ENCODE measurements around the gene DBH.

DBH gene

GRCh38 chr9:133591985-133592384 lies 44.2 kb upstream of the DBH start:
- DNase-seq (ENCODE audit: low spot score): no peak
- Histone ChIP-seq H3K4me3 (no peak overlapping the region), H3K27ac (no peak overlapping the region)
- TF ChIP-seq CTCF (IDR thresholded peaks at IDR 0.05): no peak

GRCh38 chr9:133592731-133593409 lies 43.3 kb upstream of the DBH start:
- TF ChIP-seq CTCF (IDR thresholded peaks at IDR 0.05): no peak
- no peak for DNase-seq (ENCODE audit: low spot score)
- no peak overlapping the region for H3K27ac ChIP-seq
- no peak overlapping the region for H3K4me3 ChIP-seq

GRCh38 chr9:133593587-133594253 lies 42.4 kb upstream of the DBH start:
- Histone ChIP-seq H3K27ac (no peak overlapping the region), H3K4me3 (no peak overlapping the region)

GRCh38 chr9:133594310-133594709 lies 41.9 kb upstream of the DBH start:
- DNase-seq (ENCODE audit: low spot score): no peak
- no peak overlapping the region for H3K27ac ChIP-seq
- H3K4me3 ChIP-seq: no peak overlapping the region
- no peak for TF ChIP-seq CTCF (IDR thresholded peaks at IDR 0.05)

More at GRCh38 chr9:133593587-133594253, 42.4 kb upstream of the DBH start:
- no peak for DNase-seq (ENCODE audit: low spot score)
- no peak for TF ChIP-seq CTCF (IDR thresholded peaks at IDR 0.05)

- no peak for TF ChIP-seq CTCF (IDR thresholded peaks at IDR 0.05)
- H3K4me3 ChIP-seq: no peak overlapping the region
- DNase-seq (ENCODE audit: low spot score): no peak
- no peak overlapping the region for H3K27ac ChIP-seq
Measured at GRCh38 chr9:133595910-133596309, 40.3 kb upstream of the DBH start.

GRCh38 chr9:133597316-133597957 lies 38.7 kb upstream of the DBH start:
- no peak overlapping the region for H3K4me3 ChIP-seq
- no peak for DNase-seq (ENCODE audit: low spot score)
- H3K27ac ChIP-seq: no peak overlapping the region
- TF ChIP-seq CTCF (IDR thresholded peaks at IDR 0.05): no peak
